Stimulated activated CD8-positive, alpha-beta memory T cell treated with anti-CD3 and anti-CD28 coated beads, Interleukin-2, amount 100 ng/mL, for 48 hours (primary cell): ENCODE results near the gene SLC25A36.

Source experiments
- DNase-seq, 2 donors: peaks; one replicate each; pipeline ENCODE4 v3.0.0-alpha.2; 2020; ENCODE audit warnings: low read depth in 2 of 2

Gene SLC25A36, protein sequence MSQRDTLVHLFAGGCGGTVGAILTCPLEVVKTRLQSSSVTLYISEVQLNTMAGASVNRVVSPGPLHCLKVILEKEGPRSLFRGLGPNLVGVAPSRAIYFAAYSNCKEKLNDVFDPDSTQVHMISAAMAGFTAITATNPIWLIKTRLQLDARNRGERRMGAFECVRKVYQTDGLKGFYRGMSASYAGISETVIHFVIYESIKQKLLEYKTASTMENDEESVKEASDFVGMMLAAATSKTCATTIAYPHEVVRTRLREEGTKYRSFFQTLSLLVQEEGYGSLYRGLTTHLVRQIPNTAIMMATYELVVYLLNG

DNA sequence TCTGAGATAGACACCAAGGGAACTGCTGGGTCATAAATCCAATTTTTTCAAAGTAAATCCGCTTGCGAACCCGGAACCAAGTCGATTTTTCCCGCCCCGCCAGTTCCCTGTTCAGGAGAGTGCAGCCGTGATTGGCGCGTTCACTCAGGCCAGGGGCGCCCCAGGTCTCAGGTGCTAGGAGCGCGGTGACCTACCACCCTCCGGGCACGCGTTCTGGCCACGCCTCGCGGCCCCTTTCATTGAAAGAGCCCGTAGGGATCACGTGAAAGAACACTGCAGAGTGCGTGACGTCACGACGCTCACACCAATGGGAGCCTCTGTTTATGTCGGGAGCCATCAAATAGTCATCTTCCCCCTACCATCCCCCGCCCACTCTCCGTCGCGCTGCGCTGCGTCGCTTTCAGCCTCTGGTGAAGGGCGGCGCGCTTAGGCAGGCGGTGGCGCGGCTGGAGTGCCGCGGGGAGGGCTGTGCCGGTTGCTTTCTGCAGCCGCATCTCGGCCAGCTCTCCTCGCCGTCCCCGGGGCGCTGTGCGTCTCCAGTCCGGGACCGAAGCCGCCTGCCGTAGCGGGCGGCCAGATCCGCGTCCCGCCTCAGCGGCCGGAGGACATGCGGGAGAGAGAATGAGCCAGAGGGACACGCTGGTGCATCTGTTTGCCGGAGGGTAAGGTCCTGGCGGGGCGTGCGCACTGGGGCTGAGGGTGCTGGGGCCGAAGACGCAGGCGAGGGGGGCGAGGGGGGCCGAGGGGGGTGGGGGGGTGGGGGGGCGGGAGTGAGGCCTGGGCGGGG, at the start of gene SLC25A36:
TSS of gene SLC25A36 (plus strand) at position 403 of the 787 bp plus-strand sequence. CDS start at position 622, 219 bp downstream.
- peak; percentile 95 to 96 for DNase-seq

DNA sequence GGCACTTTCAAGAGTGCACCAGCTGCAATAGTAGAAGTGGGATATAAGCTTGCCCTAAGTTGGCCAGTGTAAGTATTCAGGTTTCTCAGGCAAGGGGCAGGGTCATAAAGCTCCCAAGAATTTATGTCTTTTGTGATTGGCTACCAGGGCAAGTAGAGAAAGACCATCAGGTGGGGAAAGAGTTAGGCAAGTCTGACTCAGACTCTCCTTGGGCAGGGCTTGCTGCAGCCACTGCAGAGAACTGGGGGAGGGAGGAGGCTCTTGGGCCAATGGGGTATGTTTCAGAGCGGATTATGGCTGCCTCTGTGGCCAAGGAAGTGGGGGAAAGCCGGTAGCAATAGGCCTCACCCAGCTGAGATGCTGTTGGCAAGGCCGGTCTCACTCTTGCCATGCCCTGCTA, 44.6 kb upstream of the SLC25A36 start:
- no peak for DNase-seq

DNA sequence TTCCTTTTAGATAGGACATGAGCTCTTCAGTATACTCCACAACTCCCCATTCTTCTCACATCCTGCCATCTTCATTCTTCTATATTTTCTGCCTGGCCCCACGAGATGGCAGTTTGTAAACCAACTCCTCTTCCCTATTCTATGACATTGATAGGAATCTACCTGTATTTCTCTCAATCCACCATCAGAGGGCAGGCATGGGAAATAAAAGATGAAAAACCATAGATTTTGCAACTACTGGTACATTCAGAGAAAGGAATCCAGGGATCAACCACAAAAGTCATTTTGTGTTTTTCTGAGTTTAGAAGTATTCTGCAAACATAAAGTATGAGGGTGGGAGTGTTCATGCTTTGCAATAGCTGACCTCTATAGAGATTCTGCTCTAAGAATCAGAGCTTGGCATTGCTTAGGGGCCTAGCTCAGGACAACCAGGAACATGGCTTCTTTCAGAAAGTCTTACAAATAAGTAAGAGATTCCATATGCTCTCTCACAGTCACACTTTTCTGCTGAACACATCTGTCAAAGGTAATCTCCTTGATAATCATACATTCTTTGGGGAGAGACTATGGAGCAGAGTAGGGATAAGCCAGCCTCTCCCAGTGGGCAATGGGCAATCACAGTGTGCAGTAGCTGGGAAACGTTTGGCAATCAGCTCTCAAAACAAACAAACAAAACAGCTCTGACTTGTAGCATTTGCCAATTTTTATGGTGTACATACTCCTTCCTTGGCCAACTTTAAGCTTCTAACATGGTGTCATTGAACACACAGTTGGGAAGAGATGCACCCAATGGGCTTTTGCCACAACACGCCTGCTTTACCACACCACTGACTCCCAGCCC, 43.1 kb upstream of the SLC25A36 start:
- DNase-seq, result no peak

DNA sequence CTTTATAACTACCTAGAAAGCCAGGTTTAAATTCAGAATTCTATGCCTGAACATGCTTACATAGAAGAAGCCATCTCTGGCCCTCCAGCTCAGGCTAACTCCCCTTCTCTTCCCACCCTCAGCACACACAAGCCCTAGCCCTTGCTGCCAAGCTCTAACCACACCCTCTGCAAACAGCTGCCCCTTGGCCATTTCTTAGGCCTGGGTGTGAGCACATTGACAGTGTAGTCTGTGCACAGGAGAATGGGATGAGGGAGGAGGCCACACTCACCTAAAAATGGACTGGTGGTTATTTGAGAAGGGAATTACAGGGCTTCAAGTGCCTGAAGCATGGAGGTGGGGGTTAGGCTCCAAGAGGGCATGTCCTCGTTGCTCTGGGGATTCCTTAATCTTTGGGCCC, 42.3 kb upstream of the SLC25A36 start:
- DNase-seq, result no peak

DNA sequence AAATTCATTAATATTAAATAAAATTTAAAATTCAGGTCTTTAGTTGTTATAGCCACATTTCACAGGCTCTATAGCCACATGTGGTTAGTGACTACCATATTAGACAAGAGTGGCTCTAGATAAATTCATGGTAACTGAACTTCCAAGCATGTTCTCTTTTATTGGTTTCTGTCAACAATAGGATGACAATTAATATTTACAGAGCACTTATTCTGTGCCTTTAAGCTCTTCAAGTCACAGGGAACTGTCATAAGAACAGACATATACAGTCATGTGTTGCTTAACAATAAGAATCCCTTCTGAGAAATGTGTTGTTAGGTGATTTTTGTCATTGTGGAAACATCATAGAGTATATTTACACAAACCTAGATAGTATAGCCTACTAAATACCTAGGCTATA, 38.8 kb upstream of the SLC25A36 start:
- no peak for DNase-seq

DNA sequence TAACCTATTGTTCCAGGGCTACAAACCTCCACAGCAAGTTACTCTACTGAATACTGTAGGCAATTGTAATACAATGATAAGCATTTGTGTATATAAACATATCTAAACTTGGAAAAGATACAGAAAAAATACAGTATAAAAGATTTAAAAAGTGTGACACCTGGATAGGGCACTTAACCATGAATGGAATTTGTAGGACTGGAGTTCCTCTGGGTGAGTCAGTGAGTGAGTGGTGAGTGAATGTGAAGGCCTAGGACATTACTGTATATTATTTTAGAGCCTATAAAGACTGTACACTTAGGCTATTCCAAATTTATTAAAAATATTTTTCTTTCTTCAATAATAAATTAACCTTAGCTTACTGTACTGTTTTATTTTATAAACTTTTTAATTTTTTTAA, 38.4 kb upstream of the SLC25A36 start:
- DNase-seq, result no peak

DNA sequence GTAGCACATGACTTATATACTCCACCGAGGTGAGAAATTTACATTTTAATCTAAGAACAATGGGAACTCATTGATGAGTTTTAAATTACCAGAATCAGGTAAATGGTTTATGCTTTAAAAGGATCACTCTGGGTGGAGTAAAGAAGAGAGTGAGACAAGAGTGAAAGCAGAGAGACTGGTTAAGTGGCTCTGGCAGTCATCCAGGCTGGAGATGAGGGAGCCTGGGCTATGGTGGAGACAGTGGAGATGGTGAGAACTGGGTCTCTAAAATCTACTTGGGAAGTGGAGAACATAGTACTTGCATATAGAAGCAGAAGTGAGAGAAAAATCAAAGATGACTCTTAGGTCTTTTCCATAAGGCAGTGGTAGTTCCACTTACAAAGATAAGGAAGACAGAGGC, 37.1 kb upstream of the SLC25A36 start:
- no peak for DNase-seq

DNA sequence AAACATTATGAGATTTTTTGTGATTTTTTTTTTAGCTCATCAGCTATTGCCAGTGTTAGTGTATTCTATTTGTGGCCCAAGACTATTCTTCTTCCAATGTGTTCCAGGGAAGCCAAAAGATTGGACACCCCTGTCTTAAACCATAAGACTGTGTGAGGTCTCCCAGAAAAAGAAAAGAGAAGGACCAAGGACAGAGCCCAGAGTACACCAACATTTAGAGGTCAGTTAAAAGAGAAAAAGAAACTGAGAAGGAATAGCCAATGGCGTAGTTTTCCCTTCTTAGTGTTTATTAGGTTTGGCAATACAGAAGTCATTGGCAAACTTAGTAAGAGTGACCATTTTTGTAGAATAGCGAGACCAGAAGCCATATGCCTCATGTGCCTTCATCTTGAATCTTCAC, 36.1 kb upstream of the SLC25A36 start:
- no peak for DNase-seq

DNA sequence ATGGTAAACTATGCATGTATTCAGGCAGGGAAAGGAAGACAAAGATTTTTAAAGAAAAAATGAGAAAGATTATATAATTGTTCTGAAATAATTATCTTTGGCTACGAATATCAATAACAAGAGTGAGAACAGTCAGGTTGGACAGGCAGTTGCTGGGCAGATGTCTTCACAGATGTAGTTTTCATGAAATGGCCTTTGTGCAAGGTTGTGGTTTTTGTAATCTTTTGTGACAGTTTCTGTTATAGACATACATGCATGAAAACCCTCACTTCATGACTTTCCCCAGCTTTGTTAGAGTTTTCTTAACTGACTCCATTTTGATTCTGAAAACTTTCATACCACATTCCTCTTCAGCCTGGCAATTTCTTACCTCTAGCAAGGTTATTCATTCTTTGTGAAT, 34.9 kb upstream of the SLC25A36 start:
- DNase-seq, result no peak

DNA sequence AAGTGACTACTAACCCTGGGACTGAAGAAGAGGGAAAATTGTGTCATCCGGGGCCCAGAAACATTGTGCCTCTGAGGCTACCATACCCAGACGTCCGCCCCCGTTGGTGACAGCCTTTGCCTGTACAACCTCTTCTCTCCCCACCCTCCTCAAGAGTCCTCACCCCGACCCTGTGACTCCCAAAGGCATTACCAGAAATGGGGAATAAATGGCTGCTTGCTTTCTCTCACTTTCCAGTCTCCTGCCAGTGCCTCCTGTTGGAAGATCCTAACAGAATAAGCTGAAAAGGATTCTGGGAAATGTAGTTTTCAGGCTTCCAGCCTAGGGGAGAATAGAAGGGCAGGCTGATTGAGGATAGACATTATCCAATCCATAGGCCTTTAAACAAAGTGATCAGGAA, 30.8 kb upstream of the SLC25A36 start:
- DNase-seq, result no peak

DNA sequence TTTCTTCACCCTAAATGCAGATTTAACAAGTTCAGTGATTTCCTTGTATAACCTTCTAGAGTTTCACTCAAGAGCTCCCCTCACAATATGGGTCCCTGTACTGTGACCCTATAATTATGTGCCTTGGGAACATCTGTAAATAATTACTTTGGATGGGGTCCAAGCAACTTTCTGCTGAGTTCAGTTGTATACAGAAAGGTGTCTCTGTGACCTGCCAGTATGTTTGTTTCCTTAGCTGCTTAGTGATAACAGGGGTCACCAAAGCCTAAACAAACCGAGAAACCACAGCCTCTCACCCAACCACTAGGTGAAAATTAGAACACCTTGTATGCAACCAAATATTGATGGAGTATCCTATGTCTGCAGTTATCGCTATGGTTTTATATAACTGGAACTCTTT, 29.8 kb upstream of the SLC25A36 start:
- no peak for DNase-seq

DNA sequence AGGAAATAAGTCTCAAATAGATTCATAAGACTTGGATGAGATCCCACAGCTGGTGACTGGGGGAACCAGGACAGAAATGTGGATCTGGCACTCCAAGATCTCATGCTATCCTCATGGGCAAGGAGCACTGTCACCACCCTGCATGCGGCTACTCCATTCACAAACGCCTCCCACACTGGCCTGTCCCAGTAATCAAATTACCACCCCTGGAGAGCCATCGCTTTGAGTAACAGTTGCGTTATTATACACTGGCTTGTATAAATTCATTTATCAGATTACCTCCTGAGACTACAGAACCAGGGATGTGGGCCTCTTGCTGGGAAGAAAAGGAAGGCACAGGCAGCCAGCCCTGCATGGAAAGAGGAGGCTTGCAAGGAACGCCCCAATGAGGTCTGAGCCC, 27.9 kb upstream of the SLC25A36 start:
- DNase-seq, result no peak

DNA sequence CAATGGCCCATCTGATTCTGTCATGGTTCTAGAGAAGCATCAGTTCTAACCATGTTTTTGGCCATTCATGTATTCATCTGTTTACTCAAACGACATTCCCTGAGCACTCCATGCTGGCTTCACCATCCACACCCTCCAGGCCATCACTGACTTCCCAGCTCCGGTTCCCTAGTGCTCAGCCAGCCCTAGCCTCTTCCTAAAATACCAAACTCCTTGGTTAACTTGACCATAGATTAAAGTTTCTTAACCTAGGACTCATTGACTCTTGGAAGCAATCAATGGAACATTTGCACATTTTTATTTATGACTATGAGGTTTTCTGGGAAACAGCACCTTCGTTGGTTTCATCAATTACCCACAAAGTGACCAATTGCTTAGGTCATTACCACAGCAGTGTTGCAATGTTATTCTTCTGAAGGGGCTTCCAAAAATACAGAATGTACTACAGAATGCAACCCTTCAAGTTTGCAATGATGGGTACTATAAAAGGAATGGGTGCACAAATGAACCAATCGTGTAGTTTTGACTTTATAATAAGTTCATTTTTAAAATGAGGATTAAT, 27.2 kb upstream of the SLC25A36 start:
- no peak for DNase-seq

DNA sequence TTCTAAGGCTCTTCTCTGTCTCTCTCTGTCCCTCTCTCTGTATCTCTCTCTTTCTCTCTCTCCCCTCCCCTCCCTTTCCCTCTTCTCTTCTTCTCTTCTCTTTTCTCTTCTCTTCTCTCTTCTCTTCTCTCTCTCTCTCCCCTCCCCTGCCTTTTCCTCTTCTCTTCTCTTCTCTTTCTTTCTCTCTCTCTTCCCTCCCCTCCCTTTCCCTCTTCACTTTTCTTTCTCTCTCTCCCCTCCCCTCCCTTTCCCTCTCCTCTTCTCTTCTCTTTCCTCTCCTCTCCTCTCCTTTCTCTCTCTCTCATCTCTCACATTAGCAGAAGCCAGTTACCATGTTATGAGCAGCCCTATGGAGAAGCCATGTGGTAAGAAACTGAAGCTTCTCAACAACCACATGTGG, 25.0 kb upstream of the SLC25A36 start:
- no peak for DNase-seq

DNA sequence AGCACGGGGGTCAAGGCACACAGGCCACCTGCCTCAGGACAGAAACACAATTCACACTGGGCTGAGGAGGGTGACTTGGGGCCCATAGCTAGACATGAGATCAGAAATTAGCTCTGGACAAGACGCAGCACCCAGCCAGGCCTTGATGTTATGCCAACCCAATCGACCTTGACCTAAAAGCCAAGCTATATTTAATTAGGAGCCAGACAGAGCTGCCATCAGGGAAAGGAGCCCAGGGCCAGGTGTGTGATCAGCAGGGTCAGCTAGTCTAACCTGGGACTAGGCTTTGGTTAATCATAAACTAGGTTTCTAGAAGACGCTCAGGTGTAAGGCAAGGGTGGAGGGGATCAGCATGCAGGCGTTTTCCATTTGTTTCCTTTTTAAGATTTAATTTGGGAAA, 23.9 kb upstream of the SLC25A36 start:
- DNase-seq, result no peak

DNA sequence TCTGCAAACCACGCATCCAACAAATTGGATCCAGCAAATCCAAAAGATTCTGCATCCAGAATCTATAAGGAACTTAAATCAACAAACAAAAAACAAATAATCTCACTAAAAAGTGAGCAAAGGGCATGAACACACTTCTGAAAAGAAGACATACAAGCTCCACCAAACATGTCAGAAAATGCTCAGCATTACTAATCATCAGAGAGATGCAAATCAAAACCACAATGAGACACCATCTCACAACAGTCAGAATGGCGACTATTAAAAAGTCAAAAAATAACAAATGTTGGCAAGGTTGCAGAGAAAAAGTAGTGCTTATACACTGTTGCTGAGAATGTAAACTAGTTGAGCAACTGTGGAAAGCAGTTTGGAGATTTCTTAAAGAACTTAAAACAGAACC, 21.6 kb upstream of the SLC25A36 start:
- DNase-seq, result no peak

DNA sequence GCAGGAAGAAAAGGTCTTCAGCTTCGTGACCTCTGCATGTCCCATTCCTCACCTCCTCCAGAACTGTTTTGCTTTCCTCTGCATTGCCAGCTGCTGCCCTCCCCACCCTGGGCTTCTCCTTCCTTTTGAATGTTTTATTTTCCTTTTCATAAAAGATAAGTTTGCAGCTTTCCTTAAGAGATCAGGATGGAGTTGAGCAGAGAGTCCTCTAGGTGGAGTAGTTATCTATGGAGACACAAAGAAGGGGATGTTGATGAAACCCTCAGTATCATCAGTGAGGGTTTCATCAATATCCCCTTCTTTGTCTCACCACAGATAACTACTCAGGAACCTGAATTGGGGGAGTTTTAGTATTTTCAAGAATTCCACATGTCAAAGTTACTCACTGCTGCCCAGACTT, 19.0 kb upstream of the SLC25A36 start:
- no peak for DNase-seq

DNA sequence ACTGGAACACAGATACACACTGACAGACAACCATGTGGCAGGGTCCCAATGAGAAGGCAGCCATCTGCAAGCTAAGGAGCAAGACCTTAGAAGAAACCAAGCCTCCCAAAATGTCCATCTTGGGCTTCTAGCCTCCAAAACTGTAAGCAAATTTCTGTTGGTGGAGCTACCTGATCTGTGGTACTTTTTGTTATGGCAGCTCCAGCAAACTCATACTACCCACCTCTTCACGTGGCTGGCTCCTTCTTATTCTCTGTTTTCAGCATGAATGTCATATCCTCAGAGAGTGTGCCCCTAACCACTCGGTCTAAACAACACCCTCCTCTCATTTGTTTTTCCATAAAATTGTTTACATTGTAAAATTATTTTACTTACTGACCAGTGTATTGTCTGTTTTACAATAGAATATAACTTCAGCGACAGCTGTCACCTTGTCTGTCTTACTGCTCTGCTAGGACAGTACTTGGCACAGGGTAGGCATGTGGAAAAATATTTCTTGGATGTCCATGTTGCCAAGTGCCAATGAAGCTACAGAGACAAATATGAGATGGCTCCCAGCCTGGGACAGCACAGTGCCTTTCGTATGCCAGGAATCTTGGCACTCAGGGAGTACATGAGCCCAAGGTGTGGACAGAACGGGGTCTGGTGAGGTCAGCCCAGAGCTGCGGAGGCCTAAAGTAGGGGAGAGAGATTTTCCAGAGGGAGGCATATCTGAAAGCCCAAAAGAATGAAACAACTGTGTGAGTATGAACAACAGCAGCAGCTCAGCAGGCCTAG, 17.4 kb upstream of the SLC25A36 start:
- DNase-seq, result no peak

DNA sequence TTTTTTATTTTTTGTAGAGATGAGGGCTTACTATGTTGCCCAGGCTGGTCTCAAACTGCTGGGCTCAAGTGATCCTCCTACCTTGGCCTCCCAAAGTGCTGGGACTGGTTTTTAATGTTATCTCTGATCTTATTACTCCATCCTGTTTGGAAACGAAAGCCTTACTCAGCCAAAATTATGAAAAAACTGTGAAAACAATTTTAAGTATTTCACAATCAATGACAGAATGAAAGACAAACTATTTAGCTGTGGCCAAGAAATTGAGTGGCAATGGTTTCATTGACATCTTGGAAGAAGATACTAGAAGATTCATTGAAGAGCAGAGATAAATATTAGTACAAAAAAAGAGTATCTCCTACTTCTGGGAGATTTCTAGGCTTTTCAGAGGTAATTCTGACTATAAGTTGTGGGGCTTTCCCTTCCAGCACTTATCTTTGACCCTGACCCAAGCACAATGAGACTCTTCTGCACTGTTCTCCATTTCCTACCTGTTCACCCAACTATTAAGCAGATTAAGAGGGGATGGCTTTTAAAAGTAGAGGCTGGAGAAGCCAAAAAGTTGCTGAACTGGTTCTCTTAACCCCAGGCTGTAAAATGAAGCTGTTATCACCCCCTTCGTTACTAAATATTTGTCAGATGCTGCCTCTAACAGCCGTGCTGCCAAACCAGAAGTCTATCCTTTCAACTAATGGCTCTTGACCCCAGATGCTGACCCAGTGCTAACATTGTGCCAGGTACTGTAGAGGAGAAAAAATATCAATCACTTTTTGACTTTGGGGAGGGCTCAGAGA, 14.2 kb upstream of the SLC25A36 start:
- no peak for DNase-seq

DNA sequence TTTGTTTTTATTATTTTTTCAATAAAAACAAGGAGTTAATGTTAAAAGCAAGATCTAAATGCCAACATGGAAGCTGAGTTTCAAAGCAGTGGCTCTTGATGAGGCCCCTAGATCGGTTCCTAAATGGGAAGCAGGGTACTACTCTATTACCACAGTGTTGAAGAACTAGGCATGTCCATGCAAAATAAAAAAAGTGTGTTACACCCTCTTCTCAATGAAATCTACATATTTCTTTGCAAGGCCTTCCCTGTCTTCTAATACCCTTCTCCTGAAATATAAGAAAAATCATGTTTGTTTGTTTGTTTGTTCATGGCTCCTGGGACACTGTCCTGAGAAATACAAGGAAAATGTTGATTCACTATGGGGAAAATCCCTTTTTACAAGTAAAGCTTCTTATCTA, 12.2 kb upstream of the SLC25A36 start:
- no peak for DNase-seq

DNA sequence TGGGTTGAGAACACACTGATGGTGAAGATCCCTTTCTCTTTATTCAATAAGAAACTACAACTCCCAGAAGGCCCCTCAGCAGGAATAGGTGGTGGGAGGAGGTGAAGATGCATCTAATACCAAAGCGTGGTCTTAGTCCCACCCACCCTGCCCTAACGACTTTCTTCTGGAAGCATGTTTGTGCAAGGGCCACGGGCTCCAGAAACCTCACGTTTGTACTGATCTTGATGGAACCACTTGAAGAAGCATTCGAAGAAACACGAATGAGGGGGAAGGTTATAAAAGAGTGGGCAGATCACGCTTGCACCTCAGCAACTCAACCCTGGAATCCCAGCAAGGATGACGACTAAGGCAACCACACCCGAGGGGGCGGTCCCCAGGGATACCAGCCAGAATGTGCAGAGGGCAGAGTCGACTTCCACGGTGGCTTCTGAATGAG, 10.6 kb upstream of the SLC25A36 start:
- no peak for DNase-seq
